RCC 7860 (cell line): ENCODE data around the gene TCF7L1.
"Not testable (repeated sequence)": the region's sequence is repeated elsewhere in the genome, so short reads cannot be mapped to it uniquely, and the experiment has no call there.

ENCODE experiments used
- DNase-seq: peaks from one replicate; pipeline ENCODE4 v3.0.0-alpha.2; 2015; ENCODE audit warnings: low spot score
- FAIRE-seq: peaks from 2 replicates; lab custom pipeline; 2012; peaks lifted over from hg19 to GRCh38; lab: Jason Lieb, UNC

Gene TCF7L1

GRCh38 chr2:85132834-85133637 is at the start of gene TCF7L1:
TSS of gene TCF7L1 (plus strand) at chr2:85133392. CDS start at chr2:85133685, 293 bp downstream.
- no peak for DNase-seq
- no peak for FAIRE-seq

GRCh38 chr2:85085563-85085962 is 47.6 kb upstream of the TCF7L1 start:
- DNase-seq (no peak), FAIRE-seq (no peak)

- FAIRE-seq (no peak), DNase-seq (no peak)
These were observed 45.7 kb upstream of the TCF7L1 start for GRCh38 chr2:85087541-85087940.

- no peak for FAIRE-seq
- DNase-seq, result no peak
These were observed 44.3 kb upstream of the TCF7L1 start for GRCh38 chr2:85088921-85089320.

- no peak for FAIRE-seq
These were observed 43.6 kb upstream of the TCF7L1 start for GRCh38 chr2:85089585-85089984.

GRCh38 chr2:85091838-85092237 is 41.4 kb upstream of the TCF7L1 start:
- no peak for DNase-seq

More at GRCh38 chr2:85089585-85089984, 43.6 kb upstream of the TCF7L1 start:
- DNase-seq, result no peak

GRCh38 chr2:85095094-85095493 is 38.1 kb upstream of the TCF7L1 start:
- FAIRE-seq, result no peak
- no peak for DNase-seq

More at GRCh38 chr2:85091838-85092237, 41.4 kb upstream of the TCF7L1 start:
- no peak for FAIRE-seq

GRCh38 chr2:85096616-85097015 is 36.6 kb upstream of the TCF7L1 start:
- DNase-seq (no peak), FAIRE-seq (no peak)

GRCh38 chr2:85104228-85104627 is 29.0 kb upstream of the TCF7L1 start:
- DNase-seq (no peak), FAIRE-seq (no peak)

GRCh38 chr2:85106489-85107180 is 26.6 kb upstream of the TCF7L1 start:
- no peak for DNase-seq
- FAIRE-seq, result no peak

- DNase-seq (no peak), FAIRE-seq (no peak)
These were observed 22.1 kb upstream of the TCF7L1 start for GRCh38 chr2:85110991-85111560.

GRCh38 chr2:85111819-85112281 is 21.3 kb upstream of the TCF7L1 start:
- FAIRE-seq (no peak), DNase-seq (no peak)

- FAIRE-seq (no peak), DNase-seq (no peak)
These were observed 20.1 kb upstream of the TCF7L1 start for GRCh38 chr2:85112906-85113625.

GRCh38 chr2:85114586-85115330 is 18.4 kb upstream of the TCF7L1 start:
- DNase-seq (no peak), FAIRE-seq (no peak)

GRCh38 chr2:85116207-85116606 is 17.0 kb upstream of the TCF7L1 start:
- FAIRE-seq, result no peak
- DNase-seq, result no peak

GRCh38 chr2:85119900-85120299 is 13.3 kb upstream of the TCF7L1 start:
- DNase-seq (no peak), FAIRE-seq (no peak)

GRCh38 chr2:85120363-85120762 is 12.8 kb upstream of the TCF7L1 start:
- DNase-seq, result no peak
- peak; percentile 2 for FAIRE-seq

GRCh38 chr2:85126462-85126861 is 6.7 kb upstream of the TCF7L1 start:
- not testable (repeated sequence) for FAIRE-seq, DNase-seq

- FAIRE-seq (no peak), DNase-seq (no peak)
These were observed 3.3 kb upstream of the TCF7L1 start for GRCh38 chr2:85129861-85130260.

- DNase-seq (no peak), FAIRE-seq (no peak)
These were observed 2.8 kb upstream of the TCF7L1 start for GRCh38 chr2:85130407-85130806.
